NOMO-1 treated with DMSO at 0.1 percent for 48 hours (cell line): ENCODE results near the gene TMTC1.

Source experiments
- DNase-seq: peaks from one replicate; lab custom pipeline; 2025; ENCODE audit not compliant: unreplicated experiment; lab: John Stamatoyannopoulos, UW

TMTC1 gene

GRCh38 chr12:29713729-29714128, 70.0 kb downstream of the TMTC1 start:
- no peak for DNase-seq

DNA sequence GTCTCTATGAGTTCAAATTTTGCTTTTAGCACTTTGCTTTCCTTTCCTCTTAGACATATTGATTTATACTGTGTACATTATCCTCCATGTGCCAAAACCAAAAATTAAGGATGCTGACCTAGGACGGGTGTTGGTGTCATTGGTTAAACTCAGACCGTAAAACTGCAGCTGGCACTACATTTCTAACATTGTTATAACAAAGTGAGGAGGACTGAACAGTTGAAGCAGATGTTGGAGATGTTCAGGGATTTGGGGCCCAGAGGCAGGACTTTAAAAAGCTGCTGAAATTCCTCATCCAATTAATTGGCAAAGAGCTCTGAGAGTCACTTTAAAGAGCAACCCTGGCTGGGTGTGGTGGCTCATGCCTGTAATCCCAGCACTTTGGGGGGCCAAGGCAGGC, 72.4 kb downstream of the TMTC1 start:
- DNase-seq: no peak

DNA sequence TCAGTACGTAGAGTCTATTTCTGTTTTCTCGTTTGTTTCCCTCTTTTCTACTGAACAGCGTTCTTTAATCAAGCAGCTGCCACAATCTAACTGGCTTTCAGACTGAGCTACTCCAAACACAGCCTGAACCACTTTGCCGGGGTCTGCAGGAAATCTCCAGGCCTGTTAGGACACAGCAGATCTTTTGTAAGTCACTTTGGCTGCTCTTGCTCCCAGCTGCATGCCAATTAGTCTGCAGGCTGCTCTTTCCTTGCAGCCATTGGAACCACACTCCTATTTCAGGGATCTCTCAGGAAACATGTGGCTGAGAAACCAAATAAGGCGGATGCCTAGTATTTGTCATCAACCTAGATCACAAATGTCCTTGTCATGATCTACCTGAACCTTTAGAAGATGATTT, 73.6 kb downstream of the TMTC1 start:
- no peak for DNase-seq

GRCh38 chr12:29709496-29710040, 74.2 kb downstream of the TMTC1 start:
- DNase-seq: no peak

- no peak for DNase-seq
Observed at GRCh38 chr12:29709054-29709453, 74.7 kb downstream of the TMTC1 start.

DNA sequence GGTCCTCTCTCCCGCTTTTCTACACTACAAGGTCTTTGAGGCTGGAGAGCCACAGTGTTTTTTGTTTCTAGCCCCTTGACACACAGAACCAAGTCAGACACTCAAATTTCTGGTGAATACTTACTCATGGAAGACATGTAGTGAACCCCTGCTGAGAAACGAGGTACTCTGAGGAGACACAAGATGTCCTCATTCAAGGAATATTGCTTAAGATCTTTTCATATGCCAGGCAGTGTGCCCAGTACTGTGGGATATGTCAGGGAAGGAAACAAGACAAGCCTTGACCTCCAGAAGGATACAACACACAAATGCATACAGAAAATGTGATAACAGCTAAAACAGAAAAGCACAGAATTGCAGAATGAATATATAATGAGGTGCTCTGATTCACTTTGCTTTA, 75.9 kb downstream of the TMTC1 start:
- no peak for DNase-seq

GRCh38 chr12:29706311-29706710, 77.4 kb downstream of the TMTC1 start:
- DNase-seq: no peak

GRCh38 chr12:29703528-29703927, 80.2 kb downstream of the TMTC1 start:
- peak; percentile 20 for DNase-seq

- peak; percentile 38 for DNase-seq
Observed at GRCh38 chr12:29702972-29703371, 80.8 kb downstream of the TMTC1 start.

DNA sequence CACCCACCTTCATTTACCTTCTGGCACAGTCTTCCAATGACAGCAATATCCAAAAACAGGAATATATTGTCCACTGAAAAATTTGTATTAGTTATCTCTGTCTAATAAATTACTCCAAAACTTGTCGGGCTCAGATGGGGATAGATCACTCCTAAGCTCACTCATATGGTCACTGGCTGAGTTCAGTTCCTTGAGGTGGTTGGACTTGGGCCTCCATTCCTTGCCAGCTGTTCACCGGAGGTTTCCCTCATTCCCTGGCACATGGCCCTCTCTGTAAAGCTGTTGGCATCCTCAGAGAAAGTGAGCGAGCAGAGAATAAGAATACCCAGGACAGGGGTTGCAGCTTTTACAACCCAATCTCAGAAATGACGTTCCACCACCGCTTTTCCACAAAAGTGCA, 81.5 kb downstream of the TMTC1 start:
- no peak for DNase-seq

GRCh38 chr12:29700761-29701481, 82.8 kb downstream of the TMTC1 start:
- DNase-seq: no peak

- no peak for DNase-seq
Observed at GRCh38 chr12:29698756-29699155, 85.0 kb downstream of the TMTC1 start.

DNA sequence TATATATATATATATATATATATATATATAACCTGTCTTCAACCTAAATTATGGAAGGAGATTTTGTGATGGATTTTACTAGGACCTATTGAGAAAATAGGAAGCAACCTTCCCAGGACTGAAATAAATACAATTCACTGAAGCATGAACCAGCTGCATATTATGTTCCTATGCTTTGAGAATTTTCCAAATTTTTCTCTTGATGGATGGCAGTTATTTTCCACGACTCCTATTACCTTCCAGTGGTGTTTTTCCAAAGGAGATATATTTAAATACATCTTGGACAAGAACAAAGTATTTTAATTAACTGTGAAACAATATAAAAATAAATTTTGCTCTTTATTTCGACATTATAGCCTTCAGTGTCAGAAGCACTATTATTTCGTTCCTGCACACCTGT, 87.9 kb downstream of the TMTC1 start:
- DNase-seq: no peak

DNA sequence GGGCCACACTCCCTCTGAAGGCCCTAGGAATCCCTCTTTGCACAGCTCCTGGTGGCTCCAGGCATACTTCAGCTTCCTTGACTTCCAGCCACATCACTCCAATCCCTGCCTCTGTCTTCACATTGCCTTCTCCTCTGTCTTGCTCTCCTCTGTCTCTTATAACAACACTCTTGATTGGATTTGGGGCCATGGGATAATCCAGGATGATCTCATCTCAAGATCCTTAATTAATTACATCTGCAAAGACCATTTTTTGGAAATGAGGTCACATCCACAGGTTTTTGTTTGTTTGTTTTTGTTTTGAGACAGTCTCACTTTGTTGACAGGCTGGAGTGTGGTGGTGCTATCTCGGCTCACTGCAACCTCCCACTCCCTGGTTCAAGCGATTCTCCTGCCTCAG, 88.7 kb downstream of the TMTC1 start:
- DNase-seq: no peak

GRCh38 chr12:29694002-29694401, 89.7 kb downstream of the TMTC1 start:
- peak; percentile 81 for DNase-seq

DNA sequence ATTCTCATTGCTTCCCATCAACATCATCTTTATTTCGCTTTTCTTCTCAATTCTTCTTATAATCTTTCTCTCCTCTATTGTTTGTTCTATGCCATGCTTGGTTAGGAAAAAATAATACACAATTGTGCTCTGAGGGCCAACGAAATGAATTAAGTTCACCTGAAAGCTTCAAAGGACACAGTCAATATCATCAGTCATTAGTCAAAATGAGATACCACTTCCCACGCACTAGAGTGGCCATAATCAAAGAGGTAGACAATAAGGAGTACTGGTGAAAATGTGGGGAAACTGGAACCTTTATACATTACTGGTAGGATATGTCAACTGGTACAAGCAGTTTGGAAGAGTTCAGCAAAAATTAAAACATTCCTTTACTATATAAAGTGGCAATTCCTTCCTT, 91.5 kb downstream of the TMTC1 start:
- DNase-seq: no peak

GRCh38 chr12:29691161-29691854, 92.4 kb downstream of the TMTC1 start:
- peak; percentile 97 for DNase-seq

DNA sequence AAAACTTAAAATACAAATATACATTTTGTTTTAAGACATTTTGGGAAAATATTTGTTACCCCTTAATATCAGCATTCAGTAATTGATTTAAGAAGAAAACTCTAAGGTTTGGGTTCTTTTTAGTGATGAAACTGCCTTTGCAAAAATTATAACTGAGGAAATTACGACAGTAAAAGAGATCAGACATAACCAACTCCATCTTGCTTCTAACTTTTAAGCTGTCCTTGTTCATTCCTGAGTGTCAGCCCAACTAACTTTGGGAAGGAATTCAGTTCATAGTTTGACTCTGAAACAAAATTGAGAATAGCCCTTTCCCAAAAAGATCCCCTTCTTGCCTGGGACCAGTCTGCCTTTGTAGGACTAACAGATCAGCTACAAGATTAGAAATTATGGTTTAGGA, 93.0 kb downstream of the TMTC1 start:
- no peak for DNase-seq

DNA sequence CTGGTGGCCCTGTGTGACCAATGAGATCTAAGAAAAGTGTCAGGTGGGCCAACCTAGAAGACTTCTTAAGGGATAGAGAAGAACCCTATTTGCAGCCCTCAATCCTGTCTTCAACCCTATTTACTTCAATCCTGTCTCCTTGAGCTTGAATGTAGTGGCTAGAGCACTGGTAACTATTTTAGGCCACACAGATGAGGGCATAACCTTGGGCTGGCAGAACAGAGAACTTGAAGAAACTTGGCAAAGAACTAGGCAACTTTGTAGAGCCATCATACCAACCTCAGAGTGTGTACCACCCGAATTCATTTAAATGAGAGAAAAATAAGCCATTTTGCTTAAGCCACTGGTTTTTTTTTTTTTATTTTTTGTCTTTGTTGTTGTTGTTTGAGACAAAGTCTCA, 94.8 kb downstream of the TMTC1 start:
- no peak for DNase-seq

- no peak for DNase-seq
Observed at GRCh38 chr12:29682088-29682487, 101.7 kb downstream of the TMTC1 start.

GRCh38 chr12:29681370-29681769, 102.4 kb downstream of the TMTC1 start:
- DNase-seq: no peak

DNA sequence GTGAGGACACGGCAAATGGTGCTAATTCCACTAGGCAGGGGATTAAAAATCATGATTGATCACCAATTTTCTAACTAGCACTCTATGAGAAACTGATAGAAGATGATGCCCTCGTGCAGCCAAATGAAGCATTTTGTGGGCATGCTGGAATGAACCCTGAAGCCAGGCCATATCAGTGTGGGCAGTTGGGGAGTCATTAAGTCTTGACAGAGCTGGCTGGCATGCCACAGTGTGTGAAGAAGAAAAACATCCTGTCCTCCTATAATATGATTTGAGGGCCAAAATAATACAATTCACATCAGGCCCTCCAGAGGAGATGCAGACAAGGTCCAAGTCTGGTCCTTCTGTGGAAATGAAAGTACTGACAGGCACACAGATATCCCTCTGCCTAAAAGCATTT, 107.1 kb downstream of the TMTC1 start:
- no peak for DNase-seq

- no peak for DNase-seq
Observed at GRCh38 chr12:29674463-29674862, 109.3 kb downstream of the TMTC1 start.
